GM12878 (cell line): ENCODE results near the gene ZFP36. TPM values are rescaled to one million over a fixed set of nuclear protein-coding genes. Genes with fewer than 3 reads are reported as not detected.
A peak's percentile ranks its signal among the peaks of the same experiment; 100 is the strongest.

ENCODE experiments used
- ASH2L ChIP-seq: fragments of 300-600, 200-600 bp; sonication (generic); IDR thresholded peaks from 2 replicates; pipeline ENCODE4 v1.6.1; 2017; ENCODE audit warnings: low read depth, mild to moderate bottlenecking, borderline replicate concordance
- BHLHE40 ChIP-seq, 2 experiments: fragments of 450-650 bp in 1 of 2; IDR thresholded peaks; 2 replicates each; pipeline ENCODE4 v1.6.1; 2011 to 2017; ENCODE audit warnings: low read depth in 2 of 2, borderline replicate concordance in 1 of 2, improper control_type of control experiment in 1 of 2, low read length in 1 of 2, mild to moderate bottlenecking in 1 of 2
- CREM ChIP-seq: IDR thresholded peaks from 2 replicates; pipeline ENCODE4 v1.6.1; 2014; ENCODE audit warnings: antibody characterized with exemption, low read depth
- EP300 ChIP-seq, 2 experiments: fragments of 150-350 bp in 1 of 2; IDR thresholded peaks; 2 replicates each; pipeline ENCODE4 v1.6.1; 2011 to 2012; ENCODE audit warnings: low read depth in 2 of 2, low read length in 2 of 2, borderline replicate concordance in 1 of 2, improper control_type of control experiment in 1 of 2, inconsistent platforms in 1 of 2; ENCODE audit not compliant: control insufficient read depth in 1 of 2
- ESRRA ChIP-seq: IDR thresholded peaks from 2 replicates; pipeline ENCODE4 v1.6.1; 2012; ENCODE audit warnings: mild to moderate bottlenecking, low read length, improper control_type of control experiment
- FOS ChIP-seq: IDR thresholded peaks from 3 replicates; pipeline ENCODE4 v1.6.1; 2011; ENCODE audit warnings: borderline replicate concordance; ENCODE audit not compliant: insufficient read length; ENCODE audit errors: extremely low read depth
- GATAD2B ChIP-seq: fragments of 450-650 bp; conservative IDR thresholded peaks from 2 replicates; pipeline ENCODE4 v1.6.1; 2017; ENCODE audit warnings: low read depth, mild to moderate bottlenecking, moderate library complexity
- HDAC2 ChIP-seq: fragments of 200-600 bp; sonication (generic); IDR thresholded peaks from 2 replicates; pipeline ENCODE4 v1.6.1; 2017
- KLF5 ChIP-seq: fragments of 450-650 bp; IDR thresholded peaks from 2 replicates; pipeline ENCODE4 v1.6.1; 2014; ENCODE audit warnings: mild to moderate bottlenecking; ENCODE audit not compliant: partially characterized antibody
- MEF2A ChIP-seq: IDR thresholded peaks from 2 replicates; pipeline ENCODE4 v1.6.1; 2011; ENCODE audit warnings: low read depth, mild to moderate bottlenecking, low read length, moderate library complexity; ENCODE audit not compliant: insufficient read depth
- MEF2B ChIP-seq: fragments of 450-650 bp; IDR thresholded peaks from 2 replicates; pipeline ENCODE4 v1.6.1; 2018; ENCODE audit warnings: mild to moderate bottlenecking, moderate library complexity; ENCODE audit not compliant: partially characterized antibody, poor library complexity, severe bottlenecking
- NR2C1 ChIP-seq: fragments of 450-650 bp; IDR thresholded peaks from 2 replicates; pipeline ENCODE4 v1.6.1; 2017; ENCODE audit warnings: antibody characterized with exemption, mild to moderate bottlenecking, moderate library complexity
- SMC3 ChIP-seq: IDR thresholded peaks from 2 replicates; pipeline ENCODE4 v1.6.1; 2011; ENCODE audit warnings: low read length, improper control_type of control experiment, borderline replicate concordance
- SP1 ChIP-seq: IDR thresholded peaks from one replicate; pipeline ENCODE4 v1.6.1; 2011; ENCODE audit warnings: low read depth, low read length
- SREBF1 ChIP-seq: IDR thresholded peaks from 2 replicates; pipeline ENCODE4 v1.6.1; 2012; ENCODE audit warnings: mild to moderate bottlenecking, low read length
- SREBF2 ChIP-seq: IDR thresholded peaks from 2 replicates; pipeline ENCODE4 v1.6.1; 2012; ENCODE audit warnings: mild to moderate bottlenecking, low read length
- SUPT20H ChIP-seq: IDR thresholded peaks from 2 replicates; pipeline ENCODE4 v1.6.1; 2011; ENCODE audit warnings: low read depth, mild to moderate bottlenecking, low read length, moderate library complexity, borderline replicate concordance; ENCODE audit not compliant: control insufficient read depth
- TCF7 ChIP-seq: IDR thresholded peaks from 2 replicates; pipeline ENCODE4 v1.6.1; 2014; ENCODE audit warnings: antibody characterized with exemption, borderline replicate concordance
- polyA plus RNA-seq, 11 experiments: library from polyadenylated mRNA; depleted of rRNA in 4 of 11; unstranded in 6 of 11; stranded (reverse) in 5 of 11; fragments of >200 nt; fragmentation: Nextera tagmentation in 4 of 11; fragmentation: Illumina TruSeq in 1 of 11; extraction: Ambion mirVana in 4 of 11; extraction: Trizol in 1 of 11; gene quantifications; 1 replicate in 1 of 11; 2 replicates in 10 of 11; pipeline versions ENCODE4 v1.2.1 to v1.2.3, GENCODE V29; 2011 to 2016; ENCODE audit warnings: inconsistent platforms in 2 of 11, missing spikeins in 2 of 11, low read depth in 1 of 11
- total RNA-seq, 4 experiments: library from RNA; depleted of rRNA in 3 of 4; stranded (reverse); fragments of >200 nt in 3 of 4; fragmentation: Illumina TruSeq in 1 of 4; extraction: Trizol in 1 of 4; gene quantifications; 2 replicates each; pipeline versions ENCODE4 v1.2.1 to v1.2.3, GENCODE V29; 2013 to 2021
- TF ChIP-seq, protein P1 (sequence below): IDR thresholded peaks from 2 replicates; pipeline ENCODE4 v1.6.1; 2012; ENCODE audit warnings: low read length, inconsistent platforms
- TF ChIP-seq, protein P2 (sequence below): fragments of 150-350 bp; IDR thresholded peaks from 2 replicates; pipeline ENCODE4 v1.6.1; 2016; ENCODE audit warnings: low read depth, low read length
- TF ChIP-seq, protein P3 (sequence below): fragments of 450-650 bp; IDR thresholded peaks from 2 replicates; pipeline ENCODE4 v1.6.1; 2017; ENCODE audit warnings: low read depth, mild to moderate bottlenecking, moderate library complexity
- TF ChIP-seq, protein P4 (sequence below): fragments of 450-650 bp; IDR thresholded peaks from 2 replicates; pipeline ENCODE4 v1.6.1; 2016; ENCODE audit warnings: mild to moderate bottlenecking

ZFP36 gene
- total and polyA plus RNA-seq, 10 of the 15 experiments (the other 5 are each of a cell fraction or from before 2014, with no cell fraction given): 5.3 to 55.0 (median 18.1) TPM

DNA sequence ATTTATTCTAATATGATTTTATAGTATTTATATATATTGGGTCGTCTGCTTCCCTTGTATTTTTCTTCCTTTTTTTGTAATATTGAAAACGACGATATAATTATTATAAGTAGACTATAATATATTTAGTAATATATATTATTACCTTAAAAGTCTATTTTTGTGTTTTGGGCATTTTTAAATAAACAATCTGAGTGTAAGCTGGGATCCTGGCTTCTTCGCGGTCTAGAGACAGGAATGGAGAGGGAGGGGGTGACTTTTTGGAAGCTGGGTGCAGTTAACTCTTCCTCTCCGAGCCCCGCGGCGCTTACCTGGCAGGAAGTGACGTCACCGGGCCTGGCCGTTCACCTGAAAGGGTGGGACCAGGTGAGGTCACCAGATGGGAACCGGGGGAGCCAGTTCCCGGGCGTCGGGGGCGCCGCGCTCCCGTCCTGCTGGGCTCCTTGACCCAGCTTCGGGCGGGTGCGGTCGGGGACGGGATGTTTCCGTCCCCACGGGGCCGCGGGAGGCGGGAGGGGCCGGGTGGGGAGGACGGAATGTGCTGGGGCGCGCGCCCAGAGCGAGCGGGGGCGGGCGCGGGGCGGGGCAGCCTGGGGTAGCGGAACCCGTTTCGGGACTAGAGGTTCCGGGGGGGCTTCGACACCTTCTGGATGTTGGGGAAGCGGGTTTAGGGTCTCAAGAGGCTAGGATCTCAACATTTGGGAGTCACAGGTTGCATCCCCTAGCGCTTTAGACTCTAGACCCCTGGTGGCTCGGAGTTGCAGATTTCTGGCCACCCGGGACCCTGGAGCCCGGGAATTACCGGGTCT lies 2.8 kb downstream of the ZFP36 start (continued):
- TF ChIP-seq KLF5 (no peak), SUPT20H (no peak), MEF2B (peak; percentile 56), SMC3 (no peak), CREM (peak; percentile 95), MEF2A (no peak), BHLHE40 (IDR thresholded peaks at IDR 0.05; ENCODE audit: borderline replicate concordance in 1 of 2, low read depth in 2 of 2, low read length in 1 of 2) (peak in 1 of 2 experiments; percentile 55; a peak in 3 of 4 replicates), SREBF2 (no peak), TCF7 (no peak), NR2C1 (no peak; the same call in 1 of the 2 replicates), SP1 (no peak), GATAD2B (no peak), ESRRA (no peak), EP300 (IDR thresholded peaks at IDR 0.05; ENCODE audit: borderline replicate concordance in 1 of 2, control insufficient read depth in 1 of 2, low read depth in 2 of 2, low read length in 2 of 2) (no peak), SREBF1 (no peak), HDAC2 (no peak), ASH2L (no peak), FOS (no peak)
- TF ChIP-seq, protein P1, sequence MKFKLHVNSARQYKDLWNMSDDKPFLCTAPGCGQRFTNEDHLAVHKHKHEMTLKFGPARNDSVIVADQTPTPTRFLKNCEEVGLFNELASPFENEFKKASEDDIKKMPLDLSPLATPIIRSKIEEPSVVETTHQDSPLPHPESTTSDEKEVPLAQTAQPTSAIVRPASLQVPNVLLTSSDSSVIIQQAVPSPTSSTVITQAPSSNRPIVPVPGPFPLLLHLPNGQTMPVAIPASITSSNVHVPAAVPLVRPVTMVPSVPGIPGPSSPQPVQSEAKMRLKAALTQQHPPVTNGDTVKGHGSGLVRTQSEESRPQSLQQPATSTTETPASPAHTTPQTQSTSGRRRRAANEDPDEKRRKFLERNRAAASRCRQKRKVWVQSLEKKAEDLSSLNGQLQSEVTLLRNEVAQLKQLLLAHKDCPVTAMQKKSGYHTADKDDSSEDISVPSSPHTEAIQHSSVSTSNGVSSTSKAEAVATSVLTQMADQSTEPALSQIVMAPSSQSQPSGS: no peak
- TF ChIP-seq, protein P2, sequence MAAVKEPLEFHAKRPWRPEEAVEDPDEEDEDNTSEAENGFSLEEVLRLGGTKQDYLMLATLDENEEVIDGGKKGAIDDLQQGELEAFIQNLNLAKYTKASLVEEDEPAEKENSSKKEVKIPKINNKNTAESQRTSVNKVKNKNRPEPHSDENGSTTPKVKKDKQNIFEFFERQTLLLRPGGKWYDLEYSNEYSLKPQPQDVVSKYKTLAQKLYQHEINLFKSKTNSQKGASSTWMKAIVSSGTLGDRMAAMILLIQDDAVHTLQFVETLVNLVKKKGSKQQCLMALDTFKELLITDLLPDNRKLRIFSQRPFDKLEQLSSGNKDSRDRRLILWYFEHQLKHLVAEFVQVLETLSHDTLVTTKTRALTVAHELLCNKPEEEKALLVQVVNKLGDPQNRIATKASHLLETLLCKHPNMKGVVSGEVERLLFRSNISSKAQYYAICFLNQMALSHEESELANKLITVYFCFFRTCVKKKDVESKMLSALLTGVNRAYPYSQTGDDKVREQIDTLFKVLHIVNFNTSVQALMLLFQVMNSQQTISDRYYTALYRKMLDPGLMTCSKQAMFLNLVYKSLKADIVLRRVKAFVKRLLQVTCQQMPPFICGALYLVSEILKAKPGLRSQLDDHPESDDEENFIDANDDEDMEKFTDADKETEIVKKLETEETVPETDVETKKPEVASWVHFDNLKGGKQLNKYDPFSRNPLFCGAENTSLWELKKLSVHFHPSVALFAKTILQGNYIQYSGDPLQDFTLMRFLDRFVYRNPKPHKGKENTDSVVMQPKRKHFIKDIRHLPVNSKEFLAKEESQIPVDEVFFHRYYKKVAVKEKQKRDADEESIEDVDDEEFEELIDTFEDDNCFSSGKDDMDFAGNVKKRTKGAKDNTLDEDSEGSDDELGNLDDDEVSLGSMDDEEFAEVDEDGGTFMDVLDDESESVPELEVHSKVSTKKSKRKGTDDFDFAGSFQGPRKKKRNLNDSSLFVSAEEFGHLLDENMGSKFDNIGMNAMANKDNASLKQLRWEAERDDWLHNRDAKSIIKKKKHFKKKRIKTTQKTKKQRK: no peak
- TF ChIP-seq, protein P3, sequence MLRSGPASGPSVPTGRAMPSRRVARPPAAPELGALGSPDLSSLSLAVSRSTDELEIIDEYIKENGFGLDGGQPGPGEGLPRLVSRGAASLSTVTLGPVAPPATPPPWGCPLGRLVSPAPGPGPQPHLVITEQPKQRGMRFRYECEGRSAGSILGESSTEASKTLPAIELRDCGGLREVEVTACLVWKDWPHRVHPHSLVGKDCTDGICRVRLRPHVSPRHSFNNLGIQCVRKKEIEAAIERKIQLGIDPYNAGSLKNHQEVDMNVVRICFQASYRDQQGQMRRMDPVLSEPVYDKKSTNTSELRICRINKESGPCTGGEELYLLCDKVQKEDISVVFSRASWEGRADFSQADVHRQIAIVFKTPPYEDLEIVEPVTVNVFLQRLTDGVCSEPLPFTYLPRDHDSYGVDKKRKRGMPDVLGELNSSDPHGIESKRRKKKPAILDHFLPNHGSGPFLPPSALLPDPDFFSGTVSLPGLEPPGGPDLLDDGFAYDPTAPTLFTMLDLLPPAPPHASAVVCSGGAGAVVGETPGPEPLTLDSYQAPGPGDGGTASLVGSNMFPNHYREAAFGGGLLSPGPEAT: peak; percentile 17; the same call in 1 of the 2 replicates
- TF ChIP-seq, protein P4, sequence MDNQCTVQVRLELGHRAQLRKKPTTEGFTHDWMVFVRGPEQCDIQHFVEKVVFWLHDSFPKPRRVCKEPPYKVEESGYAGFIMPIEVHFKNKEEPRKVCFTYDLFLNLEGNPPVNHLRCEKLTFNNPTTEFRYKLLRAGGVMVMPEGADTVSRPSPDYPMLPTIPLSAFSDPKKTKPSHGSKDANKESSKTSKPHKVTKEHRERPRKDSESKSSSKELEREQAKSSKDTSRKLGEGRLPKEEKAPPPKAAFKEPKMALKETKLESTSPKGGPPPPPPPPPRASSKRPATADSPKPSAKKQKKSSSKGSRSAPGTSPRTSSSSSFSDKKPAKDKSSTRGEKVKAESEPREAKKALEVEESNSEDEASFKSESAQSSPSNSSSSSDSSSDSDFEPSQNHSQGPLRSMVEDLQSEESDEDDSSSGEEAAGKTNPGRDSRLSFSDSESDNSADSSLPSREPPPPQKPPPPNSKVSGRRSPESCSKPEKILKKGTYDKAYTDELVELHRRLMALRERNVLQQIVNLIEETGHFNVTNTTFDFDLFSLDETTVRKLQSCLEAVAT: peak; percentile 14; the same call in 1 of the 2 replicates
